CD1c-positive myeloid dendritic cell (primary cell): Measurements from ENCODE around the gene MSH3.
A peak's percentile ranks its signal among the peaks of the same experiment; 100 is the strongest.
"Not testable (repeated sequence)": the region's sequence is repeated elsewhere in the genome, so short reads cannot be mapped to it uniquely, and the experiment has no call there.

ENCODE experiments used
- DNase-seq: peaks from one replicate; pipeline ENCODE4 v3.0.0-alpha.2; 2016; ENCODE audit errors: extremely low spot score

MSH3 gene

DNA sequence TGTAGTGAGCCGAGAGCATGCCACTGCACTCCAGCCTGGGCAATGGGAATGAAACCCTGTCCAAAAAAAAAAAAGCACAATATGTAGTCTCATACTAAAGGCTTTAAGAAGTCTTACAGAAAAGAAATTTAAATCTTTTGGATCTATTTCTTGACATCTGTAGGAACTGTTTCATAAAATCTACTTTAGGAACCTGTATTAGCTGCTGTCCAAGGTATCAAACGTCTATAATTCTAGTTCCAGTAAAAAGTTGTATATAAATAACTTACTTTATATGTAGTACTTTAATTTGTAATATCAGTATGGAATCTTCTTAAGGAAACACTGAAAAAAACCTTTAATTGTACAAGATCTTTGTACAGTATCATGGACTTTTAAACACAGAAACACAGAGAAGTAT, 199.0 kb downstream of the MSH3 start:
- DNase-seq = no peak

- DNase-seq = no peak
Measured at GRCh38 chr5:80854583-80854982, 200.1 kb downstream of the MSH3 start.

- no peak for DNase-seq
Measured at GRCh38 chr5:80860924-80861613, 206.6 kb downstream of the MSH3 start.

DNA sequence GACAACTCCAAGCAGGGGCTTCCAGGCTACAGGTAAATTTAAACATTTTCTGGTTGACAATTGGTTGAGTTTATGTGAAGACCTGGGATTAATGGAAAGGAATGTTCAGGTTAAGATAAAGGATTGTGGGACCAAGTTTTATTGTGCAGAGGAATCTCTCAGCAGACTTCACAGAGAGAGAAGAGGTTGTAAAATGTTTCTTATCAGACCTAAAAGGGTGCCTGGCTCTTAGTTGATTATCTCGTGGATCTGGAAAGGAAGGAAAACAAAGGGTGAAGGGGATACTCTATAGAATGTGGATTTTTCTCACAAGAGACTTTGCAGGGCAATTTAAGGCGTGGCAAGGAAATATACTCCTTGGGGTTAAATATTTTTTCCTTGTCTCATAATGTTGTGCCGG, 209.3 kb downstream of the MSH3 start:
- no peak for DNase-seq

DNA sequence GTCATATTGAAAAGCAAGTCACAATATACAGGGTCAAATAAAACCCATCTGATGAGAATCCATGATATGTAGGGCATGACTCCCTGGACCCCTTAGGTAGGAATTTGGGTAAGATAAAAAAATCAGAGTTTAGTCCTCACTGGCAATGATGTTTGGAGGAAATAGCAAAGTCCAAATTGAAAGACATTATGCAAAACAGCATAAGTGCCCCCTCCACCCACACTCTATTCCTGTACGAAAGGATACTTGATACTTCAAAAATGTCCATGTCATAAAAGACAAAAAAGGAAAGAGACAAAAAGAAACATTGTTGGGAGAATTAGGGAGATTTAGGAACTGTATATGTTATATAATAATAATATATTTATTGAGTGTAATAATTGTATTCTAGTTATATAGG, 209.7 kb downstream of the MSH3 start:
- DNase-seq = no peak

- no peak for DNase-seq
Measured at GRCh38 chr5:80864706-80865435, 210.4 kb downstream of the MSH3 start.

DNA sequence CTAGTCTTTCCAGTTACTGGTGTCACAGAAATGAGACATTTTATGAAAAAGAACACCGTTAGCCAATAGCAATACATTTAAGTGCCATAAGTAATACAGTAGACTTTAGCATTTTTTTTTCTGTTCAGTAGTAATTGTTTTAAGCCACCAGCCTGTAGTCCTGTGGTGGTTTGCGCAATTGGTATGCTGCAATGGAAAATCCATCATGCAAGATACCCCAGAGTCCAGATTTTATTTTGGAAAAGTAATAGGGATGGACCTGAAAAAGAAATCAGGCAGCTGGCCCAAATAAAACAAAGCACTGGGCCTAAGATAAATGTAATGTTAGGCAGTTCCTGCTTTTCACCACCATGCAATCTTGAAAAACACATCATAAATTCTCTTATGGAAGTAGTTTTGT, 211.1 kb downstream of the MSH3 start:
- no peak for DNase-seq

GRCh38 chr5:80866371-80866770, 211.9 kb downstream of the MSH3 start:
- peak; percentile 62 for DNase-seq

GRCh38 chr5:80867233-80867632, 212.8 kb downstream of the MSH3 start:
- no peak for DNase-seq

DNA sequence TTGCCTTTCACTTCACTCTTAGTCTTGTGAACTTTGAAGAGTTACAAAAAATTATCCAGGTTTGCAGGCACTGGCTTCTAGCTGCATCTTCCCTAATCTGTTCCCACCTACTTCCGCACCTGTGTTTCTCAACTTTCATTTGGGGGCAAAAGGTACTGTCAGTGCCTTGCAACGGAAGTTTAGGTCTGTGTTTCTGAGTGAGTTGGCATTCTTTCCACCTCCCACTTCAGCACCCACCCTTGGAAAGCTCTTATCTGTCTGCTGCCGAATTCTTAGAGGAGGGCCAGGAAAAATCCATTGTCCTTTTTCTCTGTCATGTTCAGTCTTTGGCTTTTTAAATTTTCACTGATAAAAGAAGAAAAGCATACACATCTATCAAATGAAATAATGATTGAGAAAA, 216.0 kb downstream of the MSH3 start:
- DNase-seq = no peak

GRCh38 chr5:80871541-80871961, 217.1 kb downstream of the MSH3 start:
- no peak for DNase-seq

DNA sequence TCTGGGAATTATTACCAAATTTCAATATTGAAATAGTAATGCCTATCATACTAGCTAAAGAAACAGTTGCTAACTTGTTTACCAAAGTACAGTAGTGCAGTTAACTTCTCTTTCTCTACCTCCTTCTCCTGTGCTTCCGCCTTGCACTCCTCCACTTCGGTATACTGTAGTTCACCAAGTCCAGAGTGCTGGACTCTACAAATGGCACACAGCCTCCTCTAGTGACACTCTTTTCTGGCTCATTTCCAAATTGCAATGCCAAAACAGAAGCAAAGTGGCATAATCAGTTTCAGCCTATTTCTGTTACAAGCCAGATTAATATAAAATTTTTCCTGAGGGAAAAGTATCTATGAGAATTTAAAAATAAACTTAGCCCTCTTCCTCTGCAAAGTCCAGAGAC, 219.7 kb downstream of the MSH3 start:
- no peak for DNase-seq

DNA sequence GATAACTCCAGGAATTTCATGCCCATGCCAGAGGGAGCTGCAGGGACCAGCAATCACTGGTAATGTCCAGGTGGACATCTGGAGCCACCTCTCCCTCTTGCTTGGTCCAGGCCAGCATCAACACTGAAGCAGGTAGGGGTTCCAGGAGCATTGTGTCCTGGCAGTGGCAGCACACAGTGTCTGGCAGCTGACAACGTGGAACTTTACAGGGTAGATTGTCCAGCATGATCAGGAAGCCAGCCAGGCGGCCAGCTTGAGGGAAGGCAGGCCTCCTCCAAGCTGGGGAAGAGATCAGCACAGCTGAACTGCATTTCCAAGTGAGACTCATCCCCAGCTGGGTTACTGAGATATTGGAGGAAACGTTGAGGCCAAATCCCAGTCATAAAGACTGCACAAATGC, 223.1 kb downstream of the MSH3 start:
- DNase-seq = no peak

- no peak for DNase-seq
Measured at GRCh38 chr5:80881726-80882125, 227.3 kb downstream of the MSH3 start.

DNA sequence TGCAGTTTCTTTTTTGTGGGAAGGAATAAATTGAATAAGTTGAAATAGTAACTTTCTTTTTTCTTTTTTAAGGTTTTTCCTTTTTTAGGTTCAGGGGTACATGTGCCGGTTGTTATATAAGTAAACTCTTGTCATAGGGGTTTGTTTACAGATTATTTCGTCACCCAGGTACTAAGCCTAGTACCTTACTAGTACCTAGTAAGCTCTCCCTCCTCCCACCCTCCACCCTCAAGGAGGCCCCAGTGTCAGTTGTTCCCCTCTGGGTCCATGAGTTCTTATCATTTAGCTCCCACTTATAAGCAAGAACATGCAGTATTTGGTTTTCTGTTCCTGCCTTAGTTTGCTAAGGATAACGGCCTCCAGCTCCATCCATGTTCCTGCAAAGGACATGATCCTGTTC, 228.9 kb downstream of the MSH3 start:
- not testable (repeated sequence) for DNase-seq

DNA sequence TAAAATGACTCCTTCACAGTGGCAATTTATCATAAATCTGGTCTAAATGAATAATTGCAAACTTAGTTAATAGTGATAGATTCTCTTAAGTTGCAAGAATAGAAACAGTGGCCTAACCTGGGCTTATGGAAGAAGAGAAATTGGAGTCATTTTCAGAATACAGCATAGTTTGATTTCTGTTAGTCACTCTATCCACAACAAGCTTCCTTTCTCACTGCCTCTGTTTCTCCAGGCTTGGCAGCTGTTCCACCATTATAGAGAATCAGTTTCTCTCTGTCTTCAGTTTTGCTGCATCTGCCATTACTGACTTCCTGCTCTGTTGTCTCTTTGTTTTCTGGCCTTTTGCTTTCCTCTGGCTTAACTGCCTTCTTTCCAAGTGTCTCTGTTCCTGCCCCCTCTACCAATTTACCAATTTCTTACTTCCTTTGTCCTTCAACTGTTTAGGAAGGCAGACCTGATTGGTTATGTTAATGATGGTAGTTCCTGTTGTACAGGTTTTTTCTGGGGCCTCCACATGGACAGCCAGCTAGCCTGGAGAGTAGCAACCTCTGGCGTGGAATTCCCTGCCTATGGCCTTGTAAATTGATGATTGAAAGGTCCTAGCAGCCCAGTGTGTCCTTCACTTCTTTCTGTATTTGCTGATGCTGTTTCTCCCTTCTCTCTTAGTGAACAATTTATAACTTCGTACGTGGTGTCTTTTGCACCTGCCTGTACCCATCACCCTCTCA, 229.8 kb downstream of the MSH3 start:
- no peak for DNase-seq

GRCh38 chr5:80884929-80885328, 230.5 kb downstream of the MSH3 start:
- no peak for DNase-seq

GRCh38 chr5:80885396-80886000, 231.0 kb downstream of the MSH3 start:
- no peak for DNase-seq

- DNase-seq = no peak
Measured at GRCh38 chr5:80894083-80894482, 239.6 kb downstream of the MSH3 start.

DNA sequence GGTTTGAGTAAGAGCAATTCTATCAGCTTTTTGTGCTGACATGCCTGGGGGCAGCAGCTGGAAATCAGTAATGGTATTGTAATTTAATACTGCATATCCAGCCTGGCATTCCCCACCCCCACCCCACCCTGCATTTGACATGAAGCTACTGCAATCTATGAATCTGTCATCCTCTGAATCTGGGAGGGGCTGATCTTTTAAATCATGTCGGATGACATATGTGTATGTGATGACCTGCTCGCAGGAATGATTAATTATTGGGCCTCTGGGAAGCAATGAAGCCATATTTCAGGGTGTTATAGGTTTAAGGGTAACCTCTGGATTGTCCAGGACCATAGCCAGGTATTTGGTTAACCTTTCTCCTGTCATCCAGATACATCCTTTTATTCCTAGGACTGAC, 241.1 kb downstream of the MSH3 start:
- no peak for DNase-seq

DNA sequence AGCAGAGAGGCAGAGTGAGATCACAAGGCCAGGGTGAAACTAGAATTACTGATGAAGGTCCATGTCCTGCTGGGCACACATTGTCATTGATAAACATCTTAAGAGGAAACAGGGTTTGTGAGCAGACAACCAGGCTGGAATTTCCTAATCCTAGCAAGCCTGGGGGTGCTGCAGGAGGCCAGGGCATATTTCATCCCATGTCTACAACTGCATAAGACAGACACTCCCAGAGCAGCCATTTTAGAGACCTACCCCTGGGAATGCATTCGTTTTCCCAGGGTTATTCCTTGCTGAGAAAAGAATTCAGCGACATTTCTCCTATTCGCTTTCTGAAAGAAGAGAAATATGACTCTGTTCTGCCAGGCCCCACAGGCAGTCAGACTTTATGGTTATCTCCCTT, 248.2 kb downstream of the MSH3 start:
- DNase-seq = not testable (repeated sequence)

DNA sequence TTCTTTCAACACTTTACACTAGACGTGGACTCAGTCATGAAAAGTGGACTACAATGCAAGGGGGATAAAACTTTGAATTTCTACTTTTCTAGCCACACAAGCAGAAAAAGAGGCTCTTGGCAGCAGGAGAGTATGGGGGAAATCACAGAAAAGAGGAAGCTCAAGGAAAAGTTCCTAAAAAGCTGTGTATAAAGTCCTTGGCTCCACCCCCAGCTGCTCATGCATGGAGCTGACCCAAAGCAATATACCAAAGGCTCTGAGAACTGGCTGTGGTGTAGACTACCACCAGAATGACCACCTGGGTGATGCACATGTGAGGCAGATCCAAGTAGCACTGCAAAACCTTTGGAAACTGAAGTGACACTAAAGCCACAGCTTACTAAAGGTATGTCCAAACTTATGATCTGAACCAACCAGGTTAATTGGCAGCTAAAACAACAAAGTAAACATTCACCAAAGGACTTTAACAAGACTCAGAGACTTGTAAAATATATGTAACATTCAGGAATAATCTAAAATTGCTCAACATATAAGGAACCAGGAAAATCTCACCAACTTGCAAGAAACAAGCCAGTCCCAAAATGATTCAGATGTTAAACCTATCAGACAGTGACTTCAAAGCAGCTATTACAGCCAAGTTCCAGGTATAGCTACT, 250.2 kb downstream of the MSH3 start:
- peak; percentile 33 for DNase-seq
